ENCODE results near the gene MYL5. TPM values are rescaled to one million over a fixed set of nuclear protein-coding genes. Genes with fewer than 3 reads are reported as not detected.

The MYL5 gene
- total RNA-seq, 3 donors from 2014 or later: 7.9 to 14.9 (median 12.1) TPM

DNA sequence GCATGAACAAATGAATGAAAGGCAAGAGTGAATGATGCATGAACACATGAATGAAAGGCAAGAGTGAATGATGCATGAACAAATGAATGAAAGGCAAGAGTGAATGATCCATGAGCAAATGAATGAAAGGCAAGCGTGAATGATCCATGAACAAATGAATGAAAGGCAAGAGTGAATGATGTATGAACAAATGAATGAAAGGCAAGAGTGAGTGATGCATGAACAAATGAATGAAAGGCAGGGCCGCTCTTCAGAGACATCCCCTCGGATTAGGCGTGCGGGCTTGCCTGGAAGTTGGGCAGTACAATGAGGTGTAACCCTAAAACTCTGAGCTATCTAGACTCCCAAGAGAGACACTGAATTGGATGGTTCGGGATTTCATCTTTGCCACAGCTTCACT, 35.0 kb downstream of the MYL5 start:
- Histone ChIP-seq H3K27me3 (no peaks in the 10 kb centered on the region), H3K4me3 (no peak overlapping the region), H3K4me1 (peaks cover 0 to 7% of the 10 kb centered on the region in 2 donors), H3K9me3 (no peaks in the 10 kb centered on the region), H3K36me3 (no peaks in the 10 kb centered on the region), H3K27ac (no peak overlapping the region)
- DNase-seq (ENCODE audit: low spot score in 2 of 2): no peak
- TF ChIP-seq POLR2A (IDR thresholded peaks at IDR 0.05) (no peak), POLR2AphosphoS5 (IDR thresholded peaks at IDR 0.05) (no peak)
- TF ChIP-seq, protein P1, sequence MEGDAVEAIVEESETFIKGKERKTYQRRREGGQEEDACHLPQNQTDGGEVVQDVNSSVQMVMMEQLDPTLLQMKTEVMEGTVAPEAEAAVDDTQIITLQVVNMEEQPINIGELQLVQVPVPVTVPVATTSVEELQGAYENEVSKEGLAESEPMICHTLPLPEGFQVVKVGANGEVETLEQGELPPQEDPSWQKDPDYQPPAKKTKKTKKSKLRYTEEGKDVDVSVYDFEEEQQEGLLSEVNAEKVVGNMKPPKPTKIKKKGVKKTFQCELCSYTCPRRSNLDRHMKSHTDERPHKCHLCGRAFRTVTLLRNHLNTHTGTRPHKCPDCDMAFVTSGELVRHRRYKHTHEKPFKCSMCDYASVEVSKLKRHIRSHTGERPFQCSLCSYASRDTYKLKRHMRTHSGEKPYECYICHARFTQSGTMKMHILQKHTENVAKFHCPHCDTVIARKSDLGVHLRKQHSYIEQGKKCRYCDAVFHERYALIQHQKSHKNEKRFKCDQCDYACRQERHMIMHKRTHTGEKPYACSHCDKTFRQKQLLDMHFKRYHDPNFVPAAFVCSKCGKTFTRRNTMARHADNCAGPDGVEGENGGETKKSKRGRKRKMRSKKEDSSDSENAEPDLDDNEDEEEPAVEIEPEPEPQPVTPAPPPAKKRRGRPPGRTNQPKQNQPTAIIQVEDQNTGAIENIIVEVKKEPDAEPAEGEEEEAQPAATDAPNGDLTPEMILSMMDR (IDR thresholded peaks at IDR 0.05): no peak
- intact Hi-C loops (cut with DNase I; ENCODE audit: low total_unique reads): no loop called here

DNA sequence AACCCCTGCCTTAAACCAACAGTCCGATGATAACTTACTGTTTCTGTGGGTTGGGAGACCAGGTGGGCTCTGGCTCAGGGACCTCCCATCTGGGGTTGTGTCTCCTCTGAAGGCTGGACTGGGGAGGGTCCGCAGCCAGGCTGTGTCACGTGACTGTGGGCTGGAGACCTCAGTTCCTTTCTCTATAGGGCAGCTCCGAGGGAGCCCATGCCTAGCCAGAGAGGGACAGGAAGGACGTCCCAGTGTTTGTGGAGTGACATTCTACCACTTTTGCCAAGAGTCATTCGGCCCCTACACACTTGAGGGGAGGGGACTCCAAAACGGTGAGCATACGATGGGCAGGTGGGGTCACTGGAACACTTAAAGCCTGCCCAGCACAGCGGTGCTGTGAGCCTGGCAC, 35.8 kb downstream of the MYL5 start:
- DNase-seq (ENCODE audit: low spot score in 2 of 2): no peak
- intact Hi-C loops (cut with DNase I; ENCODE audit: low total_unique reads): no loop called here
- Histone ChIP-seq H3K9me3 (no peaks in the 10 kb centered on the region), H3K36me3 (no peaks in the 10 kb centered on the region), H3K27me3 (no peaks in the 10 kb centered on the region), H3K27ac (no peak overlapping the region), H3K4me3 (no peak overlapping the region), H3K4me1 (peaks cover 0 to 7% of the 10 kb centered on the region in 2 donors)
- no peak for TF ChIP-seq POLR2AphosphoS5 (IDR thresholded peaks at IDR 0.05)
- TF ChIP-seq, protein P1 (IDR thresholded peaks at IDR 0.05): no peak
- no peak for TF ChIP-seq POLR2A (IDR thresholded peaks at IDR 0.05)

DNA sequence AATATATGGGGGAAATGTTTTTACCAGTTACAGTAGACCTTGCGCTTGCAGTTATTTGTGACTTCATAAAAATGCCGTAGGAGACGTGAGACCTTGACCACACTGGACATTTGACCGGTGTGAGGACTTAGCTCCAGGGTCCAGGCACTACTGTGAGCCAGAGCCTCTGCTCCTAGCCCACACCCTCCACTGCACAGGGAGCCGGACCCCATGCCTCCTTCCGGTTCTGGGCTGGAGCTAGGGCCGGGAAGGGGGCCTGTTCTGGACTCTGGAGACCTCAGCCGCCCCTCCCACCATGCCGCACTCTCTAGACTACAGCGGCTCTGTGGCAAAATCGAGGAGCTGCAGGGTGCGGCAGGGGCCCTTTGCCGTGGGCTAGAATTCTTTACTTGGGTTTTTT, 36.6 kb downstream of the MYL5 start:
- Histone ChIP-seq H3K27me3 (no peaks in the 10 kb centered on the region), H3K27ac (no peak overlapping the region), H3K4me3 (no peak overlapping the region), H3K4me1 (peaks cover 0 to 7% of the 10 kb centered on the region in 2 donors), H3K9me3 (no peaks in the 10 kb centered on the region), H3K36me3 (no peaks in the 10 kb centered on the region)
- intact Hi-C loops (cut with DNase I; ENCODE audit: low total_unique reads): no loop called here
- TF ChIP-seq, protein P1 (IDR thresholded peaks at IDR 0.05): no peak
- TF ChIP-seq POLR2A (IDR thresholded peaks at IDR 0.05): no peak
- TF ChIP-seq POLR2AphosphoS5 (IDR thresholded peaks at IDR 0.05): no peak
- DNase-seq (ENCODE audit: low spot score in 2 of 2): no peak

DNA sequence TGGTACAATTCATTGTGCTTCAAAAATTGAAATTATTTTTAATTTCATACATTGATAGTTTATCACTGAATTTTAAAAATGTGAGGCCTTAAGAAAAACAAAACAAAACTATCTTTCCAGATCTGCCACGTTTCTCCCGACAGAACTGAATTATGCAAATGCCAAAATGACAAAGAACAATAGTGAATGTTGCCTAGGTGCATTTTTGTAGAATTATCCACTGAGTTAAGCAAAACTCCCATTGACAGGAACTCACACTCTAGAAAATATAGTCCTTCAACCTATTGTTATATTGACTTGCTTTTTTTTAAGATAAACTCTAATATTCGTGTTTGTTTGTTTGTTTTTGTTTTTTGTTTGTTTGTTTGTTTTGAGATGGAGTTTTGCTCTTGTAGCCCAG, 37.8 kb downstream of the MYL5 start:
- intact Hi-C loops (cut with DNase I; ENCODE audit: low total_unique reads): no loop called here

DNA sequence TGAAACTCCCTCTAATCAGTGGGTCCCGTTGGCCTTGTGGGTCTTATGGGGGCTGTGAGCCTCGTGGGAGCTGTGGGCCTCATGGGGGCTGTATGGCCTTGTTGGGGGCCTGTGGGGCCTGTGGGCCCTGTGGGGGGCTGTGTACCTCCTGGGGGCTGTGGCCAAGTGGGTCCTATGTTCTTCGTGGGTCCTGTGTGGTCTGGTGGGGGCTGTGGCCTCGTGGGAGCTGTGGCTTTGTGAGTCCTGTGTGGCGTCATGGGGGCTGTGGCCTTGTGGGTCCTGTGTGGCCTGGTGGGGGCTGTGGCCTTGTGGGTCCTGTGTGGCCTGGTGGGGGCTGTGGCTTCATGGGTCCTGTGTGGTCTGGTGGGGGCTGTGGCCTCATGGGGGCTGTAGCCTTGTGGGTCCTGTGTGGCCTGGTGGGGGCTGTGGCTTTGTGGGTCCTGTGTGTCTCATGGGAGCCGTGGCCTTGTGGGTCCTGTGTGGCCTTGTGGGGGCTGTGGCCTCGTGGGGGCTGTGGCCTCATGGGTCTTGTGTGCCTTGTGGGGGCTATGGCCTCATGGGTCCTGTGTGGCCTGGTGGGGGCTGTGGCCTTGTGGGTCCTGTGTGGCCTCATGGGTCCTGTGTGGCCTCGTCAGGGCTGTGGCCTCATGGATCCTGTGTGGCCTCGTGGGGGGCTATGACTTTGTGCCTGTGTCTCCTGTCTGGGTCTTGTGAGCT, 38.7 kb downstream of the MYL5 start:
- Histone ChIP-seq H3K4me1 (peaks cover 0 to 6% of the 10 kb centered on the region in 2 donors), H3K36me3 (no peaks in the 10 kb centered on the region), H3K4me3 (no peak overlapping the region), H3K9me3 (no peaks in the 10 kb centered on the region), H3K27me3 (no peaks in the 10 kb centered on the region), H3K27ac (no peak overlapping the region)
- TF ChIP-seq POLR2A (IDR thresholded peaks at IDR 0.05): no peak
- intact Hi-C loops (cut with DNase I; ENCODE audit: low total_unique reads): no loop called here
- DNase-seq (ENCODE audit: low spot score in 2 of 2): no peak

More for the DNA sequence above, 37.8 kb downstream of the MYL5 start:
- H3K4me3 ChIP-seq: no peak overlapping the region
- TF ChIP-seq POLR2A (IDR thresholded peaks at IDR 0.05) (no peak), POLR2AphosphoS5 (IDR thresholded peaks at IDR 0.05) (no peak)
- TF ChIP-seq, protein P1 (IDR thresholded peaks at IDR 0.05): no peak
- H3K4me1 ChIP-seq: peaks cover 0 to 7% of the 10 kb centered on the region in 2 donors
- no peak overlapping the region for H3K27ac ChIP-seq
- H3K36me3 ChIP-seq: no peaks in the 10 kb centered on the region
- no peaks in the 10 kb centered on the region for H3K9me3 ChIP-seq
- no peaks in the 10 kb centered on the region for H3K27me3 ChIP-seq
- DNase-seq (ENCODE audit: low spot score in 2 of 2): no peak

Data from breast epithelium (tissue), 4 donors.